Heart right ventricle (tissue), 16 donors: ENCODE data around the gene NAT10. TPM values are rescaled to one million over a fixed set of nuclear protein-coding genes. Genes with fewer than 3 reads are reported as not detected.

Experiments used
- ATAC-seq, 8 donors: fragments of 200-7000 bp; cut with Tn5 transposase; one replicate each; pipeline ENCODE4 v1.9.1; 2020; ENCODE audit warnings: mild to moderate bottlenecking in 8 of 8, moderate library complexity in 8 of 8, moderate number of reproducible peaks in 1 of 8
- DNase-seq, 2 donors: peaks; one replicate each; pipeline ENCODE4 v3.0.0-alpha.2; 2020
- H3K27ac ChIP-seq, 10 donors: fragments of 200-600 bp; sonication (generic) in 2 of 10; one replicate each; pipeline versions ENCODE4 v1.5.0 to v1.8.0; 2020 to 2022; ENCODE audit warnings: mild to moderate bottlenecking in 3 of 10
- H3K27me3 ChIP-seq, 7 donors: fragments of 200-600 bp; one replicate each; pipeline ENCODE4 v1.8.0; 2021 to 2022; ENCODE audit warnings: mild to moderate bottlenecking in 2 of 7
- H3K36me3 ChIP-seq, 9 donors: fragments of 200-600 bp; sonication (generic) in 1 of 9; one replicate each; pipeline versions ENCODE4 v1.5.0 to v1.8.0; 2020 to 2022; ENCODE audit warnings: mild to moderate bottlenecking in 2 of 9
- H3K4me1 ChIP-seq, 9 donors: fragments of 200-600 bp; sonication (generic) in 1 of 9; one replicate each; pipeline versions ENCODE4 v1.5.0 to v1.8.0; 2020 to 2022; ENCODE audit warnings: mild to moderate bottlenecking in 4 of 9
- H3K4me3 ChIP-seq, 10 donors: fragments of 200-600 bp; sonication (generic) in 2 of 10; one replicate each; pipeline versions ENCODE4 v1.5.0 to v1.8.0; 2020 to 2022; ENCODE audit warnings: mild to moderate bottlenecking in 7 of 10, moderate library complexity in 2 of 10
- H3K9me3 ChIP-seq, 11 donors: fragments of 200-600 bp in 10 of 11; sonication (generic) in 2 of 11; one replicate each; pipeline versions ENCODE4 v1.5.0 to v1.8.0; 2013 to 2022; ENCODE audit warnings: mild to moderate bottlenecking in 2 of 11, control low read depth in 1 of 11, moderate library complexity in 1 of 11
- CTCF ChIP-seq, 9 donors: fragments of 200-600 bp; sonication (generic) in 2 of 9; IDR thresholded peaks; one replicate each; pipeline versions ENCODE4 v1.5.0 to v1.8.0; 2021 to 2022; ENCODE audit warnings: antibody characterized with exemption in 9 of 9, mild to moderate bottlenecking in 5 of 9, moderate library complexity in 1 of 9
- WGBS, 2 donors: extraction: QIAGEN DNeasy Blood & Tissue Kit; methylation state at CpG; one replicate each; pipeline ENCODE4 v1.1.7; 2013; ENCODE audit warnings: inconsistent platforms in 1 of 2; 5-methylcytosine and 5-hydroxymethylcytosine counted together
- intact Hi-C, 10 donors: fragments of 100-400 bp; cut with DNase I; formaldehyde crosslinking; loops; one replicate each; pipeline versions ENCODE4 v1.11.1 to v1.14.2; 2022
- long read RNA-seq, 3 donors: library from polyadenylated mRNA; unstranded; transcript quantifications; one replicate each; pipeline ENCODE4 v2.0.0, GENCODE V29; 2020 to 2021
- polyA plus RNA-seq, 2 donors: library from polyadenylated mRNA; stranded (reverse); fragments of 200-250 nt; gene quantifications; one replicate each; pipeline ENCODE4 v1.2.3, GENCODE V29; 2013
- total RNA-seq, 10 donors: library from RNA; stranded (reverse); fragmentation: NEBNext Ultra II Directional in 3 of 10; extraction: Animal tissue kit (Norgen Biotek cat#: 25700) in 3 of 10; gene quantifications; one replicate each; pipeline versions ENCODE4 v1.2.1 to v1.2.4, GENCODE V29; 2021 to 2023
- donor health status: Arrhythmogenic right ventricular cardiomyopathy.
- donor health status: ischemic (EF 13 %, LVEDD 7.1; RV severe dilation, severe dysfunction).
- donor health status: healthy with polysubstance abuse.
- donor health status: DM: no; HTN: yes; CAD: no.
- donor health status: DM: no; HTN: no; CAD: no.
- donor health status: ischemic (EF 25% LVEDD 6.9; RV normal size, moderate dysfunction).
- donor health status: ischemic (EF 25% LVEDD 5.7; RV mildly dilated, moderate dysfunction).
- donor health status: healthy.
- donor health status: DM: yes; HTN: yes; CAD: no.
- donor health status: Ischemic cardiomyopathy.
- donor health status: ischemic (EF 35%, LVEDD 5.7; RV mildly dilated, moderate dysfunction).
- donor health status: nonischemic (EF 11% LVEDD 7.7; RV severe dilation, severe dysfunction).
- donor health status: DM: yes; HTN: yes; CAD: no.
- donor health status: PGD.
- donor health status: ischemic (EF 29% LVEDD 5.4; RV normal size, mild dysfunction).
- donor health status: nonischemic (EF 23%, LVEDD 6.1; RV moderate dilation, normal function).

The NAT10 gene
- total RNA-seq (10 to 100 TPM; 16.6 to 26.4 (median 22.4) TPM), polyA plus RNA-seq (10 to 100 TPM; 16.2 to 21.1 TPM)
- long read RNA-seq, donor 1, full-length matches to known transcripts = 2 of 10 reads
- long read RNA-seq, donor 1, partial matches to known transcripts = 7 of 10 reads
- long read RNA-seq, donor 1, other reads (novel, unspliced or antisense) = 1 of 10 reads
- long read RNA-seq, donor 2, full-length matches to known transcripts = 3 of 11 reads
- long read RNA-seq, donor 2, partial matches to known transcripts = 6 of 11 reads
- long read RNA-seq, donor 2, other reads (novel, unspliced or antisense) = 2 of 11 reads
- long read RNA-seq, donor 3, full-length matches to known transcripts = 7 of 24 reads
- long read RNA-seq, donor 3, partial matches to known transcripts = 14 of 24 reads
- long read RNA-seq, donor 3, other reads (novel, unspliced or antisense) = 3 of 24 reads

- intact Hi-C loops = loop anchor here in 8 of 10 donors (1.0 to 10.0 kb wide), 8 partner anchors 51 to 339 kb away; partner anchors contain the start of genes CAPRIN1 (in 7 of the 8) and ABTB2 (in 1 of the 8)
- no peaks in the 10 kb centered on the region for H3K9me3 ChIP-seq
- 0 to 1% methylated on average over 55 of the region's 55 CpGs for WGBS, 2 donors
Measured at GRCh38 chr11:34105079-34105956, at the start of gene NAT10. TSS of gene NAT10 (plus strand) at chr11:34105629. CDS start at chr11:34108226, 2,597 bp downstream.

DNA sequence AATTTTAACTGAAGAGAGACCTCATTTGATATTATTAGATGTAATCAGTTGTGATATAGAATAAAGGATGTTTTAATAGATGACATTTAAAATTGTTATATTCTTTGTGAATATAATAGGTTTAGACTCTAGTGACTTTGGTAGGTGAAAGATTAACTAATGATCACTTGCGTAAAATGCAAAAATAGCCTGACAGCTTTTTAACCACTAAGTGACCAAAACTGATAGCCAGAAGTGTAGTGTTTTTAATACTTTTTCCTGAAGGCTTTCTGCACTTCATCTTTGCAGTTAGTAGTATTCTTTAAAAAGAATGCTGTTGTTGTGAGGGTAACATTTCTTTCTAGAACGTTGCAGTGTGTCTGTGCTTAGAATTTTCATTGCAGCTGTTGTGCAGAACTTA lies 48.8 kb upstream of the NAT10 start:
- peaks cover 17 to 80% (median 64%) of the 10 kb centered on the region in 9 donors for H3K4me1 ChIP-seq
- DNase-seq = no peak
- peak overlapping the region in 1 of 10 donors; percentile 18 for H3K27ac ChIP-seq
- H3K9me3 ChIP-seq = no peaks in the 10 kb centered on the region
- peaks cover 0 to 64% (median 0%) of the 10 kb centered on the region in 9 donors for H3K36me3 ChIP-seq
- H3K27me3 ChIP-seq = no peaks in the 10 kb centered on the region
- TF ChIP-seq CTCF (IDR thresholded peaks at IDR 0.05) = no peak
- intact Hi-C loops = loop anchor here in 2 of 10 donors (10.0 kb wide), 2 partner anchors 48 to 1632 kb away; partner anchors contain the start of gene NAT10 (in 1 of the 2)
- no peak overlapping the region for H3K4me3 ChIP-seq
- no peak for ATAC-seq
- 27% methylated on average over 2 of the region's 2 CpGs for WGBS, 2 donors

More at GRCh38 chr11:34105079-34105956, at the start of gene NAT10:
- DNase-seq (peak; percentile 93 to 98), ATAC-seq (peak; percentile 95 to 99 (median 98))
- H3K27me3 ChIP-seq = no peaks in the 10 kb centered on the region
- peaks cover 0 to 27% (median 20%) of the 10 kb centered on the region in 9 donors for H3K4me1 ChIP-seq
- peak within 1 kb of the TSS; percentile 58 to 97 (median 94) for H3K27ac ChIP-seq
- TF ChIP-seq CTCF (IDR thresholded peaks at IDR 0.05) = peak in 3 of 9 donors; percentile 14 to 33 (median 28)
- peak within 1 kb of the TSS; percentile 61 to 93 (median 80) for H3K4me3 ChIP-seq
- H3K36me3 ChIP-seq = peaks cover 0 to 60% (median 14%) of the 10 kb centered on the region in 9 donors

DNA sequence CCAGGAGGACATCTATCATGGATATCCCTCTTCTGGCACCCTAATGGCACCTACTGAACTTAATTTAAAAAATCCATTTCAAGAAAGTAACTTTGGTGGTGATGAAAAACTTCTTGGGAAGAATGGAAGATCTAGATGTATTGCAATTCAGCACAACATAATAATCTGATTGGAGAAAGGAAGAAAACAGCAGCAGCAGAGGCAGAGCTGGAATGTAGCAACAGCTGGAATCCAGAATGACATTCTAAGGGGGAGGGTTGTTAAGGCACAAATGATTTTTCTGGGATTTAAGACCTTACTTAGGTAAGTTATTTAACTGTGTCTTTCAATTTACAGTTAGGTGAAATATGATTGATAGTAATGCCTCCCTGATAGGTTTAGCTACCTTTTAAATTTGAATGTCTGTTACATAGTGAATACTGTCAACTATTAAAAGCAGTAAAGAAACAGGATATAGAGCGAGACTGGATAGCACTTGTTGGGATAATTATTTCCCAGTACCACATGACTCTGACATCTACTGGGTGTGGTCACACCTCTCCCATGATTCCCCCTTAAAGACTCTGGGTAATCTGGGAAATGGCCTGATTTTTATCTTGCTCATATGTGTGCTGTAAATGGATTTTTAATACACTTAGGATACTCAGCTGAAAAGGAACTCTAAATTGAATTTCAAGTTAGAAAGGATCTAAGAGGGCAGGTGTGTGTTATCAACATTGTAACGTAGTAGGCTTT lies 42.2 kb upstream of the NAT10 start:
- Histone ChIP-seq H3K4me3 (no peak overlapping the region), H3K4me1 (peaks cover 6 to 88% (median 62%) of the 10 kb centered on the region in 9 donors), H3K27me3 (no peaks in the 10 kb centered on the region), H3K36me3 (peaks cover 0 to 60% (median 0%) of the 10 kb centered on the region in 9 donors), H3K27ac (no peak overlapping the region), H3K9me3 (no peaks in the 10 kb centered on the region)
- ATAC-seq (no peak), DNase-seq (no peak)
- intact Hi-C loops = no loop called here
- 75 to 80% methylated on average over 2 of the region's 2 CpGs for WGBS, 2 donors
- no peak for TF ChIP-seq CTCF (IDR thresholded peaks at IDR 0.05)
